Ishikawa (cell line): ENCODE data around the gene CFAP107.

ENCODE experiments used
- TF ChIP-seq, protein P1 (sequence below): IDR thresholded peaks from 2 replicates; pipeline ENCODE4 v1.6.1; 2012; ENCODE audit warnings: low read depth, mild to moderate bottlenecking
- TF ChIP-seq, protein P2 (sequence below): IDR thresholded peaks from 2 replicates; pipeline ENCODE4 v1.6.1; 2012

DNA sequence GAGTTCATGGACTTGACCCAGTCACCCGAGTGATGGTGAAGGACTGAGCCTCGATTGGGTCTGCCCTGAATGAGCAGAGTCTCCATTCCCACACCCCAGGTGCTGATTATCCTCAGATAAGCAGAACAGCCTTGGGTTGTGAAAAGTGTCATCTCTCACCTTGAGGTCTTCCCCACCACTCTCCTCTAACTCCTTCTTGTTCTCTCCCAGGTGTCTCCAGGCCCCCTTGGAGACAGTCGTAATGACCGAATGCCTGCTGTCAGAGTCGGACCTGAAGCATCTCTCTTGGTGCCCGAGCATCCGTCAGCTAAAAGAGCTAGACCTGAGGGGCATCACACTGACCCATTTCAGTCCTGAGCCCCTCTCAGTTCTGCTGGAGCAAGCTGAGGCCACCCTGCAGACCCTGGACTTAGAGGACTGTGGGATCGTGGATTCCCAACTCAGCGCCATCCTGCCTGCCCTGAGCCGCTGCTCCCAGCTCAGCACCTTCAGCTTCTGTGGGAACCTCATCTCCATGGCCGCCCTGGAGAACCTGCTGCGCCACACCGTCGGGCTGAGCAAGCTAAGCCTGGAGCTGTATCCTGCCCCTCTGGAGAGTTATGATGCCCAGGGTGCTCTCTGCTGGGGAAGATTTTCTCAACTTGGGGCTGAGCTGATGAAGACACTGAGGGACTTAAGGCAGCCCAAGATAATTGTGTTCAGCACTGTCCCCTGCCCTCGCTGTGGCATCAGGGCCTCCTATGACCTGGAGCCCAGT, 31.0 kb downstream of the CFAP107 start:
- TF ChIP-seq, protein P1, sequence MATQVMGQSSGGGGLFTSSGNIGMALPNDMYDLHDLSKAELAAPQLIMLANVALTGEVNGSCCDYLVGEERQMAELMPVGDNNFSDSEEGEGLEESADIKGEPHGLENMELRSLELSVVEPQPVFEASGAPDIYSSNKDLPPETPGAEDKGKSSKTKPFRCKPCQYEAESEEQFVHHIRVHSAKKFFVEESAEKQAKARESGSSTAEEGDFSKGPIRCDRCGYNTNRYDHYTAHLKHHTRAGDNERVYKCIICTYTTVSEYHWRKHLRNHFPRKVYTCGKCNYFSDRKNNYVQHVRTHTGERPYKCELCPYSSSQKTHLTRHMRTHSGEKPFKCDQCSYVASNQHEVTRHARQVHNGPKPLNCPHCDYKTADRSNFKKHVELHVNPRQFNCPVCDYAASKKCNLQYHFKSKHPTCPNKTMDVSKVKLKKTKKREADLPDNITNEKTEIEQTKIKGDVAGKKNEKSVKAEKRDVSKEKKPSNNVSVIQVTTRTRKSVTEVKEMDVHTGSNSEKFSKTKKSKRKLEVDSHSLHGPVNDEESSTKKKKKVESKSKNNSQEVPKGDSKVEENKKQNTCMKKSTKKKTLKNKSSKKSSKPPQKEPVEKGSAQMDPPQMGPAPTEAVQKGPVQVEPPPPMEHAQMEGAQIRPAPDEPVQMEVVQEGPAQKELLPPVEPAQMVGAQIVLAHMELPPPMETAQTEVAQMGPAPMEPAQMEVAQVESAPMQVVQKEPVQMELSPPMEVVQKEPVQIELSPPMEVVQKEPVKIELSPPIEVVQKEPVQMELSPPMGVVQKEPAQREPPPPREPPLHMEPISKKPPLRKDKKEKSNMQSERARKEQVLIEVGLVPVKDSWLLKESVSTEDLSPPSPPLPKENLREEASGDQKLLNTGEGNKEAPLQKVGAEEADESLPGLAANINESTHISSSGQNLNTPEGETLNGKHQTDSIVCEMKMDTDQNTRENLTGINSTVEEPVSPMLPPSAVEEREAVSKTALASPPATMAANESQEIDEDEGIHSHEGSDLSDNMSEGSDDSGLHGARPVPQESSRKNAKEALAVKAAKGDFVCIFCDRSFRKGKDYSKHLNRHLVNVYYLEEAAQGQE: no peak
- TF ChIP-seq, protein P2, sequence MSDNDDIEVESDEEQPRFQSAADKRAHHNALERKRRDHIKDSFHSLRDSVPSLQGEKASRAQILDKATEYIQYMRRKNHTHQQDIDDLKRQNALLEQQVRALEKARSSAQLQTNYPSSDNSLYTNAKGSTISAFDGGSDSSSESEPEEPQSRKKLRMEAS: no peak
